Thoracic aorta (tissue), 2 donors: Measurements from ENCODE around the gene SIPA1L3. TPM values are rescaled to one million over a fixed set of nuclear protein-coding genes. Genes with fewer than 3 reads are reported as not detected.

Experiments
- ATAC-seq: fragments of 150-250 bp; one replicate; pipeline ENCODE4 v1.8.0; 2017; ENCODE audit warnings: low read depth; ENCODE audit not compliant: insufficient number of reproducible peaks, low FRiP score
- DNase-seq: peaks from one replicate; pipeline ENCODE4 v3.0.0-alpha.2; 2020; ENCODE audit warnings: low spot score
- H3K27ac ChIP-seq, 2 donors: fragments of 200-600 bp; sonication (generic); 1 replicate in 1 of 2; 2 replicates in 1 of 2; pipeline ENCODE4 v1.5.1; 2016; ENCODE audit warnings: mild to moderate bottlenecking in 2 of 2, moderate library complexity in 2 of 2
- H3K27me3 ChIP-seq: fragments of 200-600 bp; sonication (generic); replicated peaks from 2 replicates; pipeline ENCODE4 v1.6.0; 2016; ENCODE audit warnings: mild to moderate bottlenecking; ENCODE audit not compliant: insufficient read depth
- H3K36me3 ChIP-seq: fragments of 200-600 bp; sonication (generic); one replicate; pipeline ENCODE4 v1.5.1; 2016
- H3K4me1 ChIP-seq, 2 donors: fragments of 200-600 bp; sonication (generic); 1 replicate in 1 of 2; 2 replicates in 1 of 2; pipeline versions ENCODE4 v1.5.1 to v1.6.0; 2016; ENCODE audit warnings: low read depth in 2 of 2, mild to moderate bottlenecking in 1 of 2; ENCODE audit not compliant: control insufficient read depth in 1 of 2
- H3K4me3 ChIP-seq: fragments of 200-600 bp; sonication (generic); 2 replicates; pipeline ENCODE4 v1.5.1; 2016; ENCODE audit warnings: mild to moderate bottlenecking
- H3K9me3 ChIP-seq: fragments of 200-600 bp; sonication (generic); 2 replicates; pipeline ENCODE4 v1.5.1; 2016
- CTCF ChIP-seq: fragments of 200-600 bp; sonication (generic); IDR thresholded peaks from one replicate; pipeline ENCODE4 v1.5.1; 2019; ENCODE audit warnings: antibody characterized with exemption
- total RNA-seq, 2 donors: library from RNA; depleted of rRNA; stranded (reverse); fragments of >200 nt; gene quantifications; one replicate each; pipeline versions ENCODE4 v1.1.0 to v1.2.3, GENCODE V29; 2016

SIPA1L3 gene
- total RNA-seq, 2 donors from 2014 or later, result 14.5 to 39.4 TPM

GRCh38 chr19:37926711-37927110, 19.7 kb downstream of the SIPA1L3 start:
- no peak for ATAC-seq
- no peak for TF ChIP-seq CTCF
- H3K36me3 ChIP-seq, result no peaks in the 10 kb centered on the region

GRCh38 chr19:37928527-37929286, 21.7 kb downstream of the SIPA1L3 start:
- no peak overlapping the region for H3K27ac ChIP-seq
- H3K27me3 ChIP-seq, result no peaks in the 10 kb centered on the region
- H3K4me3 ChIP-seq, result no peak overlapping the region
- TF ChIP-seq CTCF, result no peak
- ATAC-seq (no peak), DNase-seq (no peak)
- peaks cover 8 to 21% of the 10 kb centered on the region in 2 donors for H3K4me1 ChIP-seq
- H3K36me3 ChIP-seq, result no peaks in the 10 kb centered on the region
- no peaks in the 10 kb centered on the region for H3K9me3 ChIP-seq

More at GRCh38 chr19:37926711-37927110, 19.7 kb downstream of the SIPA1L3 start:
- Histone ChIP-seq H3K4me3 (no peak overlapping the region), H3K27me3 (no peaks in the 10 kb centered on the region), H3K9me3 (no peaks in the 10 kb centered on the region), H3K4me1 (peaks cover 5 to 6% of the 10 kb centered on the region in 2 donors), H3K27ac (no peak overlapping the region)
- no peak for DNase-seq

GRCh38 chr19:37929355-37929923, 22.4 kb downstream of the SIPA1L3 start:
- Histone ChIP-seq H3K27ac (no peak overlapping the region), H3K27me3 (no peaks in the 10 kb centered on the region), H3K4me3 (no peak overlapping the region), H3K9me3 (no peaks in the 10 kb centered on the region), H3K36me3 (no peaks in the 10 kb centered on the region), H3K4me1 (peaks cover 12 to 27% of the 10 kb centered on the region in 2 donors)
- ATAC-seq (no peak), DNase-seq (no peak)
- no peak for TF ChIP-seq CTCF

- Histone ChIP-seq H3K27ac (no peak overlapping the region), H3K27me3 (no peaks in the 10 kb centered on the region), H3K9me3 (peaks cover 5% of the 10 kb centered on the region), H3K4me1 (peaks cover 12 to 27% of the 10 kb centered on the region in 2 donors), H3K4me3 (no peak overlapping the region), H3K36me3 (no peaks in the 10 kb centered on the region)
- ATAC-seq, result no peak
- no peak for DNase-seq
- no peak for TF ChIP-seq CTCF
These were observed 23.4 kb downstream of the SIPA1L3 start for GRCh38 chr19:37930416-37930815.

- H3K4me3 ChIP-seq, result peak overlapping the region; percentile 55
- no peaks in the 10 kb centered on the region for H3K36me3 ChIP-seq
- H3K27me3 ChIP-seq, result no peaks in the 10 kb centered on the region
- H3K4me1 ChIP-seq, result peaks cover 12 to 27% of the 10 kb centered on the region in 2 donors
- peak overlapping the region; percentile 22 to 24 for H3K27ac ChIP-seq
- peak; percentile 21 for DNase-seq
- no peak for TF ChIP-seq CTCF
- no peak for ATAC-seq
- peaks cover 5% of the 10 kb centered on the region for H3K9me3 ChIP-seq
These were observed 25.1 kb downstream of the SIPA1L3 start for GRCh38 chr19:37931881-37932655.
